Liver (tissue), 9 donors: ENCODE results near the gene PCSK1. TPM values are rescaled to one million over a fixed set of nuclear protein-coding genes. Genes with fewer than 3 reads are reported as not detected.

Source experiments
- DNase-seq: peaks from one replicate; pipeline ENCODE4 v3.0.0-alpha.2; 2017; ENCODE audit warnings: low spot score
- H3K27ac ChIP-seq, 2 donors: one replicate each; pipeline ENCODE4 v1.7.0; 2013; ENCODE audit warnings: inconsistent platforms in 2 of 2, low read length in 2 of 2, control low read depth in 1 of 2, low read depth in 1 of 2, mild to moderate bottlenecking in 1 of 2
- H3K27me3 ChIP-seq, 4 donors: one replicate each; pipeline versions ENCODE4 v1.6.1 to v1.7.0; 2013; ENCODE audit warnings: low read length in 3 of 4, inconsistent platforms in 1 of 4, mild to moderate bottlenecking in 1 of 4, moderate library complexity in 1 of 4; ENCODE audit not compliant: control insufficient read depth in 4 of 4, insufficient read depth in 4 of 4
- H3K36me3 ChIP-seq, 4 donors: one replicate each; pipeline versions ENCODE4 v1.6.1 to v1.7.0; 2013; ENCODE audit warnings: low read length in 3 of 4, mild to moderate bottlenecking in 3 of 4, low read depth in 1 of 4, moderate library complexity in 1 of 4; ENCODE audit not compliant: control insufficient read depth in 4 of 4, insufficient read depth in 3 of 4
- H3K4me1 ChIP-seq, 4 donors: one replicate each; pipeline versions ENCODE4 v1.6.1 to v1.7.0; 2013; ENCODE audit warnings: low read length in 3 of 4, mild to moderate bottlenecking in 3 of 4, moderate library complexity in 1 of 4; ENCODE audit not compliant: control insufficient read depth in 4 of 4, insufficient read depth in 4 of 4
- H3K4me3 ChIP-seq, 3 donors: one replicate each; pipeline versions ENCODE4 v1.6.1 to v1.7.0; 2013; ENCODE audit warnings: low read length in 3 of 3, control low read depth in 1 of 3, low read depth in 1 of 3, mild to moderate bottlenecking in 1 of 3
- H3K9ac ChIP-seq, 2 donors: one replicate each; pipeline ENCODE4 v1.7.0; 2013; ENCODE audit warnings: low read length in 2 of 2, mild to moderate bottlenecking in 2 of 2, moderate library complexity in 2 of 2, control low read depth in 1 of 2, low read depth in 1 of 2
- H3K9me3 ChIP-seq, 4 donors: one replicate each; pipeline versions ENCODE4 v1.6.1 to v1.7.0; 2013; ENCODE audit warnings: low read length in 3 of 4; ENCODE audit not compliant: control insufficient read depth in 4 of 4
- ATF3 ChIP-seq: IDR thresholded peaks from 2 replicates; pipeline ENCODE4 v1.6.1; 2016; ENCODE audit warnings: antibody characterized with exemption
- CTCF ChIP-seq: fragments of 150-350 bp; IDR thresholded peaks from 2 replicates; pipeline ENCODE4 v1.5.1; 2017; ENCODE audit warnings: improper control_type of control experiment, low read depth, low read length; ENCODE audit not compliant: missing input control
- EGR1 ChIP-seq, 2 donors: IDR thresholded peaks; 2 replicates each; pipeline ENCODE4 v1.6.1; 2016 to 2018; ENCODE audit warnings: antibody characterized with exemption in 2 of 2, low read depth in 2 of 2
- FOXA1 ChIP-seq: IDR thresholded peaks from 2 replicates; pipeline ENCODE4 v1.6.1; 2016; ENCODE audit warnings: antibody characterized with exemption
- FOXA2 ChIP-seq: IDR thresholded peaks from 2 replicates; pipeline ENCODE4 v1.6.1; 2016; ENCODE audit warnings: antibody characterized with exemption
- GABPA ChIP-seq, 2 donors: IDR thresholded peaks in 1 of 2; conservative IDR thresholded peaks in 1 of 2; 2 replicates each; pipeline ENCODE4 v1.6.1; 2016; ENCODE audit warnings: antibody characterized with exemption in 2 of 2, mild to moderate bottlenecking in 1 of 2, moderate library complexity in 1 of 2
- HNF4A ChIP-seq, 2 donors: conservative IDR thresholded peaks; 2 replicates each; pipeline ENCODE4 v1.6.1; 2016; ENCODE audit warnings: antibody characterized with exemption in 2 of 2, mild to moderate bottlenecking in 2 of 2
- HNF4G ChIP-seq: IDR thresholded peaks from 2 replicates; pipeline ENCODE4 v1.6.1; 2016; ENCODE audit warnings: antibody characterized with exemption
- JUND ChIP-seq, 2 donors: IDR thresholded peaks; 2 replicates each; pipeline ENCODE4 v1.6.1; 2016; ENCODE audit warnings: antibody characterized with exemption in 2 of 2
- MAX ChIP-seq: IDR thresholded peaks from 2 replicates; pipeline ENCODE4 v1.6.1; 2016; ENCODE audit warnings: antibody characterized with exemption
- NR2F2 ChIP-seq: IDR thresholded peaks from 2 replicates; pipeline ENCODE4 v1.6.1; 2016; ENCODE audit warnings: antibody characterized with exemption
- RAD21 ChIP-seq, 2 donors: IDR thresholded peaks; 2 replicates each; pipeline ENCODE4 v1.6.1; 2016; ENCODE audit warnings: antibody characterized with exemption in 2 of 2, mild to moderate bottlenecking in 2 of 2
- REST ChIP-seq: IDR thresholded peaks from 2 replicates; pipeline ENCODE4 v1.6.1; 2016; ENCODE audit warnings: antibody characterized with exemption, mild to moderate bottlenecking
- RXRA ChIP-seq, 2 donors: IDR thresholded peaks; 2 replicates each; pipeline ENCODE4 v1.6.1; 2017 to 2018; ENCODE audit warnings: antibody characterized with exemption in 2 of 2, mild to moderate bottlenecking in 1 of 2
- SP1 ChIP-seq: IDR thresholded peaks from 2 replicates; pipeline ENCODE4 v1.6.1; 2018; ENCODE audit warnings: antibody characterized with exemption, mild to moderate bottlenecking
- TAF1 ChIP-seq: conservative IDR thresholded peaks from 2 replicates; pipeline ENCODE4 v1.6.1; 2016; ENCODE audit warnings: antibody characterized with exemption, mild to moderate bottlenecking
- YY1 ChIP-seq: IDR thresholded peaks from 2 replicates; pipeline ENCODE4 v1.6.1; 2016; ENCODE audit warnings: antibody characterized with exemption, mild to moderate bottlenecking
- ZBTB33 ChIP-seq: IDR thresholded peaks from 2 replicates; pipeline ENCODE4 v1.6.1; 2016; ENCODE audit warnings: antibody characterized with exemption
- WGBS: extraction: QIAGEN DNeasy Blood & Tissue Kit; methylation state at CpG from one replicate; pipeline ENCODE4 v1.1.7; 2013; 5-methylcytosine and 5-hydroxymethylcytosine counted together
- polyA plus RNA-seq, 2 donors: library from polyadenylated mRNA; stranded (reverse) in 1 of 2; unstranded in 1 of 2; fragments of 200-250 nt in 1 of 2; fragments of >200 nt in 1 of 2; fragmentation: Nextera tagmentation in 1 of 2; extraction: Ambion mirVana in 1 of 2; gene quantifications; one replicate each; pipeline versions ENCODE4 v1.2.1 to v1.2.3, GENCODE V29; 2013 to 2015
- total RNA-seq, 2 donors: library from RNA; depleted of rRNA; stranded (reverse); fragments of >200 nt; gene quantifications; one replicate each; pipeline ENCODE4 v1.2.3, GENCODE V29; 2014
- donor health status: healthy.
- donor health status: healthy.
- donor health status: healthy.
- donor health status: healthy.
- donor health status: healthy.

The PCSK1 gene
- total and polyA plus RNA-seq, 4 donors, result 0.01 to 0.09 (median 0.08) TPM

- TF ChIP-seq TAF1 (no peak), JUND (IDR thresholded peaks at IDR 0.05) (no peak), RXRA (IDR thresholded peaks at IDR 0.05) (no peak), YY1 (no peak), REST (no peak), HNF4G (no peak)
These were observed 85.4 kb downstream of the PCSK1 start (continued) for GRCh38 chr5:96347502-96348292.

- peaks cover 0 to 27% (median 19%) of the 10 kb centered on the region in 4 donors for H3K4me1 ChIP-seq
- TF ChIP-seq CTCF (peak; percentile 67), ZBTB33 (no peak), ATF3 (no peak), FOXA2 (no peak), TAF1 (no peak), HNF4A (conservative IDR thresholded peaks at IDR 0.05) (peak in 1 of 2 donors; percentile 33), SP1 (no peak), MAX (peak; percentile 23), GABPA (IDR thresholded peaks at IDR 0.05 in 1 of 2, conservative IDR thresholded peaks at IDR 0.05 in 1 of 2) (no peak), EGR1 (IDR thresholded peaks at IDR 0.05; ENCODE audit: low read depth in 2 of 2) (no peak), JUND (IDR thresholded peaks at IDR 0.05) (peak in 1 of 2 donors; percentile 39), REST (no peak), RXRA (IDR thresholded peaks at IDR 0.05) (peak in 1 of 2 donors; percentile 29), HNF4G (no peak), RAD21 (IDR thresholded peaks at IDR 0.05) (peak; percentile 93), NR2F2 (no peak), YY1 (no peak), FOXA1 (no peak)
- no peaks in the 10 kb centered on the region for H3K36me3 ChIP-seq
- H3K4me3 ChIP-seq, result no peak overlapping the region
- H3K27me3 ChIP-seq, result no peaks in the 10 kb centered on the region
- H3K27ac ChIP-seq, result no peak overlapping the region
- H3K9me3 ChIP-seq, result no peaks in the 10 kb centered on the region
- no peak overlapping the region for H3K9ac ChIP-seq
- no peak for DNase-seq
- WGBS, result 40% methylated on average over 6 of the region's 6 CpGs
These were observed 88.1 kb downstream of the PCSK1 start for GRCh38 chr5:96344678-96345577.
